ENCODE data around the gene SGSM1.

The SGSM1 gene

GRCh38 chr22:24805790-24806662 lies at the start of gene SGSM1:
Gene SGSM1 (plus strand): TSS chr22:24806211. CDS start chr22:24806326, 115 bp downstream.
- peak; percentile 11 to 17 for DNase-seq

GRCh38 chr22:24758164-24758799 lies 47.7 kb upstream of the SGSM1 start:
- DNase-seq, result peak in 1 of 2 experiments; percentile 51

DNA sequence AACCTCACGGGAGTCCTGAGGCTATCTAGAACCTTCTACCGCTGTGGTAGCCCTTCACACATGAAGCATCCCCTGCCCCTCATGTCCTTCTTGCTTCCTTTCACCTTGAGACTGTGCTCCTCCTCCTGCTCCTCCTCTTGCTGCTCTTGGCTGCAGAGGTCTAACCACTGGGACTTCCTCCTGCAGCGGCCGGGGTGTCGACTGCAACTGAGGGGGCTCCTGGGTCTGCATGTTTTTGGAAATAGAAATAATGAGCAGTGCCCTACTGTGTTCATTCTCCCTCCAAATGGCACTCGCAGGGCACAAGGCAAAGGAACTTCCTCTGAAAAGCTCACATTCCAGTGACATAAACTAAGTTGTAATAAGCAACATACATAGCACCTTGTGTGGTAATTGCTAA lies 46.2 kb upstream of the SGSM1 start:
- no peak for DNase-seq

DNA sequence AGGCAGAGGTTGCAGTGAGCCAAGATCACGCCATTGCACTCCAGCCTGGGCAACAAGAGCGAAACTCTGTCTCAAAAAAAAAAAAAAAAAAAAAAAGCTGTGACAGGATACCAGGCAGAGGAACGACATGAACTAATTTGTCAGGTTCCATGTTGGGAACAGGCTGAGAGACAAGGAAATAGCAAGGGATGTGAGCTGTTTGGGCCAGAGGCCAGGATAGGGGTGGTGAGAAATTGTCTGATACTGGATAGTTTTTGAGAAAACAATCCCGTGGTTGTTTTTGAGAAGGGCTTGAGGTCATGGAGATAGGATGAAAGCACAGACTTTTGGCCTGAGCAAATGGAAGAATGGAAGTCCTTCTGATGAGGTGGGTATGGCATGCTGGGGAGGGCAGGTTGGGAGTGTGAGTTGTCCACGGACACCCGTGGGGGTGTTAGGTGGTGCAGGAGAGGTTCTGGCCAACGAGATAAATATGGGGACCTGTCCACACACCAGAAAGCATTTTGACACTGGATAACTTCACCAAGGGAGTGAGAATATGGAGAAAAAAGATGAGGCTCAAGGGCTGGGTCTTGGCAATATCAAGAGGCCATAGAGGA lies 45.2 kb upstream of the SGSM1 start:
- no peak for DNase-seq

GRCh38 chr22:24761888-24762675 lies 43.9 kb upstream of the SGSM1 start:
- no peak for DNase-seq

DNA sequence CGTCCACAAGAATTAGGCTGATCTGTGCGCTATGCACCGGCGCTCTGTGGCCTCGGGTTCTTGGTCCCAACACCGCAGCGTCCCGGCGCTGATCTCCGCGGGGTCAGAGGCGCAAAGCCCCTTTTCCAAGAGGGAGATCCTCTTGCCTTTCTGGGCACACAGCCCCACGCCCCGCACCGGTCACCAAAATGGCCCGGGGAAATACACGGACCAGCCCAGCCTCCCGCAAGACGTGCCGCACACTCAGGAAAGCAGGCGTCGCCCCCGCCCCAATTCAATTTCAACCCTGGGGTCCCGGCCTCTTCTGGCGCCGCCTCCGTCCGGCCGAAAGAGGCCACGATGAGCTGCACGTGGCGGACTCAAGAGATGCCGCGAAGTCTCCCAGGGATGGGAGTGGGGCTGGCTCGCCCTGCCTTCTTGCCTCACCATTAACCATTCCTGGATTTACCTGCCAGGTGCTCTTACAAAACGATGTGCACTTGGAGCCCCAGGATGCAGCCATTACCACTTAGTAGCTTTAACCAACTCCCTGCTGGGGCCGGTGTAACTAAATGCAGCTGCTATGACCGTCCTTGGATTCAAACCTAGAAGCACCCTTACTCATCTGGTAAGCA lies 42.0 kb upstream of the SGSM1 start:
- no peak for DNase-seq

DNA sequence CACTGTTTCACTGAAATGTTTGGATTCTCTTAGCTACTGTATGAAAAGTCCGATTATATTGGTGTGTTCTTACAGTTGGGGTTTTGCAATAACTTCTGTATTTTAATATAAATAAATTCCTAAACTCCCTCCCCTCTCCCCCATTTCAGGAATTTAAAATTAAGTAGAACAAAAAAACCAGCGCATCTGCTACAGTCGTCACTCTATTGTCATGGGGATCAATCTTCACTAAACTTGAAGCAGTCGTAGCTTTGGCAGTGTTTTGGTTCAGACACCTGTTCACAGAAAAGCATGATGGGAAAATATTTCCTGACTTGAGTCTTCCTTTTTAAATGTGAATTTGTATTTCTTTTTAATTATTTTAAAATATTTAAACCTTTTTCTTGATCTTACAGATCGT lies 40.8 kb upstream of the SGSM1 start:
- DNase-seq, result no peak

GRCh38 chr22:24768537-24769374 lies 37.3 kb upstream of the SGSM1 start:
- DNase-seq, result peak; percentile 63 to 87

DNA sequence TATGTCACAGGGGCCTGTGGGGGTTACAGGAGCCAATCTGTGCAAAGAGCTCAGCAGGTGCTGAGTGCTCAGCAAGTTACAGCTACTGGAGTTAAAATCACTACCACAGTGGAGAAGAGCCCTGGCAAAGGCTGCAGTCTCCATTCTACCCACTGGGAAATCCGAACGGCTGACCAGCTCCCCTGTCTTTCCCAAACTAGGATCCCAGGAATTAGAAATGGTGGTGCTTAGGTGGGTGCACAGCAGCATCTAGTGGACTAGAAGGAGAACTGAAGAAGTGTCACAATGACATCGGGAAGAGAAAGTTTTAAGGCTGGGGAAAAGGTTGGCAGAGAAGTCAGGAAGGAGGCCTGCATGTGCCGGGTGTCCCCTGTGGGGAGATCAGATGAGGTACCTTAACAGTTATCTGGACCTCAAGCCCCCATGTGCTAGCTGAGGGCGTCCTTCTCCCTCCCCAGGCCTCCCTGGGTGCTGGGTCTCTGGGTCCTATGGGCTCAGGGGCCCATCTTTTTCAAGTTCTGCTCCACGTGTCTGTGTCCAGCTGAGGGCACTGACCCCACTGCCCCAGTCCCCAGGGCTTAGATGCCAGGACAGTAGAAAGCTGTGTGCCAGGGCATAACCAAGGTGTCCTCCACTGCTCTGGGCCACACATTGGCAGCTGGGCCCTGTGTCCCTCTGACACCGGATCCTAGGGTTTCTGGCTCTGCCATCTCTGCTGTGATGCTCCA lies 33.4 kb upstream of the SGSM1 start:
- no peak for DNase-seq

DNA sequence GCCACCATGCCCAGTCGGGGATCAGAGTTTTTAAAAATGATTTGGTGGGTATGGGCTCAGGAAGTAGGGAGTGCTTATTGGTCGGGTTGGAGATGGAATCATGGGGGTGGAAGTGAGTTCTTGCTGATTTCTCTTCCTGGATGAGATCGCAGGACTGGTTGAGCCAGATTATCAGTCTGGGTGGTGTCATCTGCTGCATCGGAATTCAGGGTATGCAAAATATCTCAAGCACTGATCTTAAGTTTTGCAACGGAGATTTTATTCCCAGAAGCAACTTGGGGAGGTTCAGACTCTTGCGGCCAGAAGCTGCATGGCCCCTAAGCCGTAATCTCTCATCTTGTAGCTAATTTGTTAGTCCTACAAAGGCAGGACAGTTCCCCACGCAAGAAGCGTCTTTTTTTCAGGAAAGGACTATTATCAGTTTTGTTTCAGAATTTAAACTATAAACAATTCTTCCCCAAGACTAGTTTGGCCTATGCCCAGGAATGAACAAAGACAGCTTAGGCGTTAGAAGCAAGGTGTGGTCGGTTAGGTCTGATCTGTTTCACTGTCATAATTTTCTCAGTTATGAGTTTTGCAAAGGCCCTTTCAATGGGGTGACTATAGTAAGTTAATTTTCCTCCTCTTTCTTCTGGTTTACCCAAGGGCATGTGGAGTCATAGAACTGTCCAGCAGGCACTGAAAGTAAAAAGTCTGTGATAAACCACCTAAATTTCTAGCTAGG lies 30.1 kb upstream of the SGSM1 start:
- no peak for DNase-seq

DNA sequence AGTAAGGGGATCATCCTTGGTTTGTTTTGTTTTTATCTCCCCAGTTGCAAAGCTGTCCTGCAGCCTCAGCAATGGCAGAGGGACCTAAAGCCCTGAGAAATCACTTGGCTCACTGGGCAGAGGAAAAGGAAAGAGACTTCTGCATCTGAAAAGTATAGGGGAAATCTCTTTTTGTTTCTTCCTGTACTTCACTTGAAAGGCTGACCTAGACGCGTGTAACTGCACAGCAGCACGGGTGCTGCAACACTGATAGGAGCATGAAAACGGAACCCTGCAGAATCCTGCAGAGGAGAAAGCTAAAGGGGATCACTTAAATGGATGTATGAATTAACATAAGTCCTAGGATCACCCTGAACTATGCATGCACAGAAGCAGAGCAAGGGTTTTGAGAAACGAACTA lies 29.5 kb upstream of the SGSM1 start:
- DNase-seq, result no peak

GRCh38 chr22:24789516-24789915 lies 16.5 kb upstream of the SGSM1 start:
- DNase-seq, result no peak

GRCh38 chr22:24791362-24791761 lies 14.6 kb upstream of the SGSM1 start:
- no peak for DNase-seq

GRCh38 chr22:24796056-24796455 lies 10.0 kb upstream of the SGSM1 start:
- no peak for DNase-seq

DNA sequence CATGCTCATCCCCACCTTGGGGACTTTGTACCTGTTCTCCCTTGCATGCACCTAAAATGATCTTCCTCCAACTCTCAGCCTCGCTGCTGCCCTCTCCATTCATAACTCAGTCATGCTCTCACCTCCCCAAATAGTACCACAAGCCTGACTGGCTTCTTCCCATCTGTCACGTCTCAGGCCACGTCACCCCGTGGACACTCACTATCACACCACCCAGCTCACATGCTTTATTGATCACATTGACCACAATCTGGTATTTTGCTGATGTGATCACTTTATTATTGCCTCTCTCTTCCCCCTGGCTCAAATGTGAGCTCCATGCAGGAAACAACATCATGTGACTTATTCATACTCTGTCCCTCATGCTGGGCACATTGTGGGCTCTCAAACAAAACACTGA lies 9.2 kb upstream of the SGSM1 start:
- no peak for DNase-seq

- DNase-seq, result no peak
Measured at GRCh38 chr22:24801901-24802465, 4.0 kb upstream of the SGSM1 start.

DNA sequence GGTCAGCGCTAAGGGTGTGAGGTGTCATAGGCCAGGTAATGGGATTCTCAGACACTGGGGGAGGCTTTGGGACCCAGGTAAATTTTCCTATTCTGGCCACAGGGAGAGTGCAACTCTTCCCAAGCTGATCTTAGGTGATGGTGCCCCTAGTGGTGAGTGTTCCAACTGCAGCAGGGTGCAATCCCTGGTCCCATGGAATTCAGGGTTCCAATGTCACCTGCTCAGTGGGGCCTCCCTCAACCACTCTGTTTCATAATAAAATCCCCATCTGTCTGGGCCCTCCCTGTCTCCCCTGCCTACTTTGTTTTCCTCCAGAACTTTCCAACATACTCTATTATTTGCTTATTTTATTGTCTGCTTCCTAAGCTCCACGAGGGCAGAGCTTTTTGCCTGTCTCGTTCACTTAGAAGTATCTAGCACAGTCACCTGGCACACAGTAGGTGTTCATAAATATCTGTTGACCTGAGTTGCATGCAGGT lies 2.9 kb upstream of the SGSM1 start:
- DNase-seq, result no peak

DNA sequence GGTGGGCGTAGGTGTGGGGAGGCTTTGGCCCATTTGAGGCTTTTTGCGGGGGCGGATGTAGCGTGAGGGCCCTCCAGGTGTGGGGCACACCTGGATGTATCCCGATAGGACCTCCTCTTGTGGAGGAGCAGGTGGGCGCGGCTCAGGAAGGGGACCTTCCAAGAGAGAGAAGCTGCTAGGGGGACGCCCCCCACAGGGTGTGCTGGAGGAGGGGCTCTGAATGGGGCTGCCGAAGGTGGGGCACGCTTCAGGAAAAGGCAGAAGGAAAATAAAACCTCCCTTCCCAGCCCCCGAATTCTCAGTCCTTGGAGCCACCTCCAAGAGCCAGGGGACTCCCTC lies 621 bp downstream of the SGSM1 start:
- no peak for DNase-seq

- peak in 1 of 2 experiments; percentile 7 for DNase-seq
Measured at GRCh38 chr22:24807284-24807950, 1.4 kb downstream of the SGSM1 start.
